PFSK-1 (cell line): Measurements from ENCODE around the gene BABAM2.

Source experiments
- FOXP2 ChIP-seq: optimal IDR thresholded peaks from 2 replicates; pipeline ENCODE3; 2011; ENCODE audit warnings: borderline replicate concordance, control low read depth, inconsistent platforms; ENCODE audit not compliant: insufficient read depth; ENCODE audit errors: extremely low read length, extremely low read depth
- POLR2AphosphoS5 ChIP-seq: IDR thresholded peaks from 2 replicates; pipeline ENCODE4 v1.6.1; 2012; ENCODE audit warnings: low read depth, mild to moderate bottlenecking, control low read depth, low read length, moderate library complexity
- SIN3A ChIP-seq: IDR thresholded peaks from 2 replicates; pipeline ENCODE4 v1.6.1; 2012; ENCODE audit warnings: mild to moderate bottlenecking, low read length, moderate library complexity, borderline replicate concordance; ENCODE audit not compliant: insufficient read depth
- TAF1 ChIP-seq: IDR thresholded peaks from 2 replicates; pipeline ENCODE4 v1.6.1; 2012; ENCODE audit warnings: low read length, control low read depth, borderline replicate concordance; ENCODE audit not compliant: insufficient read depth
- TF ChIP-seq, protein P1 (sequence below), 2 experiments: IDR thresholded peaks; 2 replicates each; pipeline versions ENCODE4 v1.6.1 to v1.8.0; 2011 to 2012; ENCODE audit warnings: low read depth in 2 of 2, low read length in 2 of 2, control low read depth in 1 of 2, inconsistent platforms in 1 of 2, mild to moderate bottlenecking in 1 of 2, moderate library complexity in 1 of 2; ENCODE audit not compliant: insufficient read depth in 1 of 2

GRCh38 chr2:28046921-28047320 lies 156.4 kb downstream of the BABAM2 start:
- TF ChIP-seq, protein P1, sequence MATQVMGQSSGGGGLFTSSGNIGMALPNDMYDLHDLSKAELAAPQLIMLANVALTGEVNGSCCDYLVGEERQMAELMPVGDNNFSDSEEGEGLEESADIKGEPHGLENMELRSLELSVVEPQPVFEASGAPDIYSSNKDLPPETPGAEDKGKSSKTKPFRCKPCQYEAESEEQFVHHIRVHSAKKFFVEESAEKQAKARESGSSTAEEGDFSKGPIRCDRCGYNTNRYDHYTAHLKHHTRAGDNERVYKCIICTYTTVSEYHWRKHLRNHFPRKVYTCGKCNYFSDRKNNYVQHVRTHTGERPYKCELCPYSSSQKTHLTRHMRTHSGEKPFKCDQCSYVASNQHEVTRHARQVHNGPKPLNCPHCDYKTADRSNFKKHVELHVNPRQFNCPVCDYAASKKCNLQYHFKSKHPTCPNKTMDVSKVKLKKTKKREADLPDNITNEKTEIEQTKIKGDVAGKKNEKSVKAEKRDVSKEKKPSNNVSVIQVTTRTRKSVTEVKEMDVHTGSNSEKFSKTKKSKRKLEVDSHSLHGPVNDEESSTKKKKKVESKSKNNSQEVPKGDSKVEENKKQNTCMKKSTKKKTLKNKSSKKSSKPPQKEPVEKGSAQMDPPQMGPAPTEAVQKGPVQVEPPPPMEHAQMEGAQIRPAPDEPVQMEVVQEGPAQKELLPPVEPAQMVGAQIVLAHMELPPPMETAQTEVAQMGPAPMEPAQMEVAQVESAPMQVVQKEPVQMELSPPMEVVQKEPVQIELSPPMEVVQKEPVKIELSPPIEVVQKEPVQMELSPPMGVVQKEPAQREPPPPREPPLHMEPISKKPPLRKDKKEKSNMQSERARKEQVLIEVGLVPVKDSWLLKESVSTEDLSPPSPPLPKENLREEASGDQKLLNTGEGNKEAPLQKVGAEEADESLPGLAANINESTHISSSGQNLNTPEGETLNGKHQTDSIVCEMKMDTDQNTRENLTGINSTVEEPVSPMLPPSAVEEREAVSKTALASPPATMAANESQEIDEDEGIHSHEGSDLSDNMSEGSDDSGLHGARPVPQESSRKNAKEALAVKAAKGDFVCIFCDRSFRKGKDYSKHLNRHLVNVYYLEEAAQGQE (IDR thresholded peaks at IDR 0.05; ENCODE audit: insufficient read depth in 1 of 2, low read depth in 2 of 2, low read length in 2 of 2), result no peak
- TF ChIP-seq FOXP2, result no peak
- no peak for TF ChIP-seq TAF1
- no peak for TF ChIP-seq POLR2AphosphoS5
- TF ChIP-seq SIN3A, result no peak
